Natural killer cell treated with Interleukin-12 subunit alpha and Interleukin-12 subunit beta and Interleukin-15 and Interleukin-18, amount 100 ng/mL, for 72 hours (primary cell): Measurements from ENCODE around the gene ARFIP1. TPM values are rescaled to one million over a fixed set of nuclear protein-coding genes. Genes with fewer than 3 reads are reported as not detected.
"Not testable (repeated sequence)": the region's sequence is repeated elsewhere in the genome, so short reads cannot be mapped to it uniquely, and the experiment has no call there.

ENCODE experiments used
- ATAC-seq, 2 donors: fragments of 150-1000 bp; cut with Tn5 transposase in 1 of 2; sonication (Bioruptor Pico), chemical (Tn5 transposase) in 1 of 2; 2 replicates each; pipeline ENCODE4 v1.10.0; 2021
- DNase-seq: peaks from one replicate; pipeline ENCODE4 v3.0.0; 2022; ENCODE audit warnings: low spot score
- H3K27ac Mint-ChIP-seq, 2 donors: 1 replicate in 1 of 2; 2 replicates in 1 of 2; pipeline ENCODE4 v1.8.0; 2022; ENCODE audit warnings: mixed read lengths in 2 of 2, mild to moderate bottlenecking in 1 of 2, moderate library complexity in 1 of 2
- H3K27me3 Mint-ChIP-seq, 2 donors: 1 replicate in 1 of 2; 2 replicates in 1 of 2; pipeline ENCODE4 v1.8.0; 2022; ENCODE audit warnings: mixed read lengths in 2 of 2
- H3K36me3 Mint-ChIP-seq: one replicate; pipeline ENCODE4 v1.8.0; 2022; ENCODE audit warnings: mixed read lengths
- H3K4me1 Mint-ChIP-seq, 2 donors: 1 replicate in 1 of 2; 2 replicates in 1 of 2; pipeline ENCODE4 v1.8.0; 2022; ENCODE audit warnings: low read depth in 2 of 2, mixed read lengths in 2 of 2, mild to moderate bottlenecking in 1 of 2
- H3K4me3 Mint-ChIP-seq: one replicate; pipeline ENCODE4 v1.8.0; 2022; ENCODE audit warnings: mixed read lengths
- H3K9me3 Mint-ChIP-seq: 2 replicates; pipeline ENCODE4 v1.8.0; 2022; ENCODE audit warnings: mixed read lengths
- total RNA-seq, 2 donors: library from RNA; stranded (reverse); gene quantifications; one replicate each; pipeline ENCODE4 v1.2.3, GENCODE V29; 2022

ARFIP1 gene
- total RNA-seq, 2 donors from 2014 or later: 17.8 to 21.0 TPM

DNA sequence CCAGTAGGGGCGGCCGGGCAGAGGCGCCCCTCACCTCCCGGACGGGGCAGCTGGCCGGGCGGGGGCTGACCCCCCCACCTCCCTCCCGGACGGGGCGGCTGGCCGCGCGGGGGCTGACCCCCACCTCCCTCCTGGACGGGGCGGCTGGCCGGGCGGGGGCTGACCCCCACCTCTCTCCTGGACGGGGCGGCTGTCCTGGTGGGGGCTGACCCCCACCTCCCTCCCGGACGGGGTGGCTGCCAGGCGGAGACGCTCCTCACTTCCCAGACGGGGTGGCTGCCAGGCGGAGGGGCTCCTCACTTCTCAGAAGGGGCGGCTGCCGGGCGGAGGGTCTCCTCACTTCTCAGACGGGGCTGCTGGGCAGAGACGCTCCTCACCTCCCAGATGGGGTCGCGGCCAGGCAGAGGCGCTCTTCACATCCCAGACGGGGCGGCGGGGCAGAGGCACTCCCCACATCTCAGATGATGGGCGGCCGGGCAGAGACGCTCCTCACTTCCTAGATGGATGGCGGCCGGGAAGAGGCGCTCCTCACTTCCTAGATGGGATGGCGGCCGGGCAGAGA, 86.8 kb downstream of the ARFIP1 start:
- H3K4me1 Mint-ChIP-seq, H3K27ac Mint-ChIP-seq, H3K36me3 Mint-ChIP-seq, ATAC-seq, H3K4me3 Mint-ChIP-seq, H3K9me3 Mint-ChIP-seq, H3K27me3 Mint-ChIP-seq, DNase-seq: not testable (repeated sequence)

DNA sequence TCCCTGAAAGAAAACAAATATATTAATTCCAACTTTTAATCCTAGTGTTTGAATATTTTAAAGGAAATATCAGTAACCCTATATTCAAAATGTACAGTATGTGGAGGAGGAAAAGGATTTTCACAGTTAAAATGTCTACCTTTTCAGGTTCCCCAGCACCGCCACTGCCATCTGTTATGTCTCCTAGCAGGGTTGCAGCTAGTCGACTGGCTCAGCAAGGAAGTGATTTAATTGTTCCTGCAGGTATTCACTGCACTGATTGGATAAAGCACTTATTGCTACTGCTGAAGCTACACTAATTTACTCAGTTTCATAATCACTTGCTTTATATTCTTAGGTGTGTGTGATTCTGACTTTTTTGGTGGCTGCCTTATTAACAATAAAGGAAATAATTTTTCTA, 90.9 kb downstream of the ARFIP1 start:
- H3K27ac Mint-ChIP-seq: no peak overlapping the region

DNA sequence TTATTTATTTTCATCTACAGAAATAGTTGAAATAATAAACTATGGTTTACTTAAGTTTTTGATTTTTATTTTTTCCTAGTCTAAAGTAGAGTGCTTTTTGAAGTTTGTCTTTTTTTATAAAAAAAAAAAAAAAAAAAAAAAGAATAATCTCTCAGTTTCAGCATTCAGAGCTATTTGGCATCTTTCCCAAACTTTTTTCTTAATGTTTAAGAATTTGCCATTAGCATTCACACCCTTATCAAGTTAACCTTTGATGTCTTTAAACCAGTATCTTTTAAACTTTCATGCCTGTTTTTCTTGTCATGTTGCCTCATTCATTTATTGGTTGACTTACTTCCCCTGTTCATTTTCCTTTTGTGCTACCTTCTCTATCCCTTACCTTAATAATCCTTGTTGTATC, 95.5 kb downstream of the ARFIP1 start:
- peaks cover 0 to 3% of the 10 kb centered on the region in 2 donors for H3K4me1 Mint-ChIP-seq
- no peaks in the 10 kb centered on the region for H3K9me3 Mint-ChIP-seq
- no peaks in the 10 kb centered on the region for H3K27me3 Mint-ChIP-seq
- H3K4me3 Mint-ChIP-seq: no peak overlapping the region
- H3K36me3 Mint-ChIP-seq: peaks cover 27% of the 10 kb centered on the region
- DNase-seq: no peak
- H3K27ac Mint-ChIP-seq: no peak overlapping the region
- no peak for ATAC-seq

More for the DNA sequence above, 90.9 kb downstream of the ARFIP1 start:
- ATAC-seq (no peak), DNase-seq (no peak)
- Mint-ChIP-seq H3K9me3 (no peaks in the 10 kb centered on the region), H3K27me3 (no peaks in the 10 kb centered on the region), H3K4me3 (no peak overlapping the region), H3K36me3 (peaks cover 12% of the 10 kb centered on the region), H3K4me1 (no peaks in the 10 kb centered on the region)

DNA sequence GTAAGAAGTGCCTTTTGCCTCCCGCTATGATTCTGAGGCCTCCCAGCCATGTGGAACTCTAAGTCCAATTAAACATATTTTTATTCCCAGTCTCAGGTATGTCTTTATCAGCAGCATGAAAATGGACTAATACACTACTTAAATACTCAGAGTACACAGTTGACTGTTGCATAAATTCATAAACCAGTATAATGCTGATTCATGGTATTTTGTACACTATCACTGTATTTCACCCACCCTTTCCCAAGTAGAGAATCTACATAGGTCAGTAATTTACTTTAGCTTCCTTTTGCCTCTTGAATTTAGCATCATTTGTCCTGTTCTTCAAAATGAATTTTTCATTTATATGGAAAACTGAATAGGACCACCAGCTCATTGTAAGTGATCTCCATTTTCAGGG, 98.1 kb downstream of the ARFIP1 start:
- Mint-ChIP-seq H3K36me3 (peaks cover 27% of the 10 kb centered on the region), H3K27ac (no peak overlapping the region), H3K9me3 (no peaks in the 10 kb centered on the region), H3K4me3 (no peak overlapping the region), H3K4me1 (peaks cover 0 to 3% of the 10 kb centered on the region in 2 donors), H3K27me3 (no peaks in the 10 kb centered on the region)
- no peak for DNase-seq
- ATAC-seq: no peak

DNA sequence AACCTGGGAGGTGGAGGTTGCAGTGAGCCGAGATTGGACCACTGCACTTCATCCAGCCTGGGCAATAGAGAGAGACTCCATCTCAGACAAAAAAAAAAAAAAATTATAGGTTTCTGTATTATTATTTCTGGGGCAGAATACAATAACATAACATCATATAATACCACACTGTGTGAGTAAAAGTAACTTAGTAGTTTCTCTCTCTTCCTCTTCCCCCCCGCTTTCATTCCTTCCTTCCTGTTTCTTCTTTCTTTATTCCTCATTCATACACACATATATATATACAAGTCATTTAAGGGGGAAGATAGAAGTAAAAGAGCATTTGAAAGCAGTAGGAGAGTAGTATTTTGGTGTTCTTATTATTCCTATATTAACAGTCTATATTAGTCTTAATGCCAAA, 100.5 kb downstream of the ARFIP1 start:
- Mint-ChIP-seq H3K4me1 (peaks cover 0 to 3% of the 10 kb centered on the region in 2 donors), H3K4me3 (no peak overlapping the region), H3K9me3 (no peaks in the 10 kb centered on the region), H3K36me3 (peaks cover 19% of the 10 kb centered on the region), H3K27me3 (no peaks in the 10 kb centered on the region), H3K27ac (no peak overlapping the region)
- DNase-seq (no peak), ATAC-seq (no peak)

DNA sequence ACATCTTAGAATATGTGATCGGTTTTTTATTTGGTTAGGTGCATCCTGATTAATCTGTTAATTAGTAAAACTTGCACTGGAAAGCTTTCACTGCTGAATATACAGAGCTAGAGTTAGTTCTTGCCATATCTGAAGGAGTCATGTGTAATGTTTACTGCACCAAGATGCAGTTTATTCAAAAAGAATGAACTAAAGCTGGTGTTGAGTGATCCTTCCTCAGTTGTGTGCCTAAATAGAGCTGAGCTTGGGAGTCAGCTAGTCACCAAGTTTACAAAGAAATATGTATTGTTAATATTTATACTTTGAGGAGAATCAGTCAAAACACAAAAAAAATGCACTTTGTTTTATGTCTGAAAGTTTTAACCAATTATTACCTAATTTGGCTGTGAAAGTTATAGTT, 102.2 kb downstream of the ARFIP1 start:
- H3K27ac Mint-ChIP-seq: no peak overlapping the region
- no peak for DNase-seq
- H3K4me3 Mint-ChIP-seq: no peak overlapping the region
- H3K27me3 Mint-ChIP-seq: no peaks in the 10 kb centered on the region
- ATAC-seq: no peak
- H3K9me3 Mint-ChIP-seq: no peaks in the 10 kb centered on the region
- H3K4me1 Mint-ChIP-seq: peaks cover 0 to 3% of the 10 kb centered on the region in 2 donors
- H3K36me3 Mint-ChIP-seq: peaks cover 15% of the 10 kb centered on the region

DNA sequence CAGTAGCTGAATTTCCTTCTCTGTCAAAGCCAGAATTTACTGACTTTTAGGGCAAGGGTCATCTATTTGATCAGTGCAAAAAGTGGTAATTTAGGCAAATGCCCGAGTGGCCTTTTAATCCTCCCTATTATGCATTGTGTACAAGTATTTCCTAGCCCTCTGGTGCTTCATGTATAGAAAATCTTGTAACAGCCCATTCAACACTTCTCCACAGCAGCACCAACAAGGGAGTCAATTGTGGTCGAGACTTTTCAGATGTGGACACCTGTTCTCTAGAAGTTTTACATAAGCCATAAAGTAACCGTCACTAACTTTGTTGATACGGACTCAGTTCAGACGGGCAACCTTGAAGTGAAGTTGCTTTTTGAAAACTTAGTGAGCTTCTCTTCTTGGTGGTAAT, 105.4 kb downstream of the ARFIP1 start:
- Mint-ChIP-seq H3K9me3 (no peaks in the 10 kb centered on the region), H3K36me3 (peaks cover 9% of the 10 kb centered on the region)

DNA sequence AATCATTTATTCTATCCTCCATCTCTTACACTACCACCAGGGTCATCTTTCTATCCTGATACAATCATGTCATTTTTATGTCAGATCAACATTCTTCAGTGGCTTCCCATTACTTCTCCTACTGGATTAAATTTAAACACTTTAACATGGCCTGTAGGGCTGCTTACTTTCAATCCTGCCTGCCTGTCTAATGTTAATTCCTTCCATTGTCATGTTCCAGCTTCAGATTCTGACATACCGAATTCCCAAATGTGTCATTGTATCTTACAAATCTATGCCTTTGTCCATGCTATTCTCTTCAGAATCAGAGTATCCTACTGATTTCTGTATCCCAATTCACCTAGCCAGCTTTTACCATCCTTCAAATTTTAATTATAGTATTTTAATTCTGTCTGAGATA, 106.4 kb downstream of the ARFIP1 start:
- peaks cover 14% of the 10 kb centered on the region for H3K36me3 Mint-ChIP-seq
- H3K4me3 Mint-ChIP-seq: no peak overlapping the region
- no peaks in the 10 kb centered on the region for H3K27me3 Mint-ChIP-seq
- no peaks in the 10 kb centered on the region for H3K4me1 Mint-ChIP-seq
- no peak for ATAC-seq
- H3K9me3 Mint-ChIP-seq: no peaks in the 10 kb centered on the region
- DNase-seq: no peak
- H3K27ac Mint-ChIP-seq: no peak overlapping the region

More for the DNA sequence above, 105.4 kb downstream of the ARFIP1 start:
- no peak overlapping the region for H3K27ac Mint-ChIP-seq
- no peaks in the 10 kb centered on the region for H3K27me3 Mint-ChIP-seq
- H3K4me1 Mint-ChIP-seq: no peaks in the 10 kb centered on the region
- DNase-seq (no peak), ATAC-seq (no peak)
- no peak overlapping the region for H3K4me3 Mint-ChIP-seq

DNA sequence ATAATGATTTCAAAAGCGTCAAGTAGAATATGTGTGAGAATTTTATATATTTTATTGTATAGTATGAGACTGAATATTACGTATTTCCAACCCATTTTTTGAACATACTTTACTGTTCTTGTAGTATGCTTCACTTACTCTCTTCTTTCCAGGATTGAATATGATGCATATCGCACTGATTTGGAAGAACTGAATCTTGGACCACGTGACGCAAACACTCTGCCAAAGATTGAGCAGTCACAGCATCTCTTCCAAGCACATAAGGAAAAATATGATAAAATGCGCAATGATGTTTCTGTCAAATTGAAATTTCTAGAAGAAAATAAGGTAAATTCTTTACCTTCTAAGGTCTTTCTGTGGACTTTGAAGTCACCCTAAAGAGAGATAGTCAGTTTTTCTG, 108.2 kb downstream of the ARFIP1 start:
- Mint-ChIP-seq H3K4me1 (peaks cover 5% of the 10 kb centered on the region in 2 donors), H3K27me3 (no peaks in the 10 kb centered on the region), H3K4me3 (no peak overlapping the region), H3K9me3 (no peaks in the 10 kb centered on the region), H3K36me3 (peaks cover 19% of the 10 kb centered on the region), H3K27ac (no peak overlapping the region)
- DNase-seq (no peak), ATAC-seq (no peak)

DNA sequence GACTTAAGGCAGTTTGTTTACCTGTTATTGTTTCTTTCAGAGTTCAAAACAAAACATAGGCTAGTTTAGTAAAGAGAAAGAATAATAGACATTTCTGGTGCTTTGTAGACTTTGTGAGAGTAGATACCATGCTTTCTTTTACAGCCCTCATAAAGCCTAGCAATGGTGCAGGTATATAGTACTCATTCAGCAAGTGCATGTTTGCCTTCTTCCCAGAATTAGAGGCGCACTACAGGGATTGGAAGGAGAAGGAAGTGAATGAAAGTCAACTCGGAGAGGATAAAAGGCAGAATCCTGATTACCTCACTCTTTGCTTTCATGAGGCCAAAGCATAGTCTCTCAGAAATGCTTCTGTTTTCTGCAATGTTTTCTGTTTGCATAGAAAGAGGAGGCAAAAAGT, 113.2 kb downstream of the ARFIP1 start:
- Mint-ChIP-seq H3K27me3 (no peaks in the 10 kb centered on the region), H3K4me3 (no peak overlapping the region), H3K4me1 (peaks cover 5 to 15% of the 10 kb centered on the region in 2 donors), H3K36me3 (peaks cover 11% of the 10 kb centered on the region), H3K27ac (peak overlapping the region in 1 of 2 donors; percentile 21), H3K9me3 (no peaks in the 10 kb centered on the region)
- ATAC-seq (no peak), DNase-seq (no peak)

DNA sequence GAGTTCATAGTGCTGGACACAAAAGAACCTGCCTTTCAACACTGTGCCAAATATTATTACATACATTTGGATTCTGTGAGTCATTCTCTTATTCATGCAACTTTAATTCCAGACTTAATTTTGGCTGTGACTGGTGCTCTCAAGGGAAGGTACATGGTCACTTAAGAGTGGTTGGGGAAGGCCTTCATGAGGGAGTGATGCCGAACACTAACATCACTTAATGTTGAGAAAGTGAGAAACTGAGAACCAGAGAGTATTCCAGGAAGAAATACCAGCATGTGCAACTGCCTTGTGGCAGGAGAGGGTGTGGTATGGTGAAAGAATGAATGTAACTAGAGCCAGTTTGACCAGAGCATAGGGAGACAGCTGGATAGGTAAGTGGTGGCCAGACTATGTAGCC, 114.9 kb downstream of the ARFIP1 start:
- DNase-seq (no peak), ATAC-seq (no peak)
- no peak overlapping the region for H3K4me3 Mint-ChIP-seq
- H3K36me3 Mint-ChIP-seq: peaks cover 11% of the 10 kb centered on the region
- no peaks in the 10 kb centered on the region for H3K9me3 Mint-ChIP-seq
- no peak overlapping the region for H3K27ac Mint-ChIP-seq
- H3K27me3 Mint-ChIP-seq: no peaks in the 10 kb centered on the region
- H3K4me1 Mint-ChIP-seq: peaks cover 5 to 15% of the 10 kb centered on the region in 2 donors

DNA sequence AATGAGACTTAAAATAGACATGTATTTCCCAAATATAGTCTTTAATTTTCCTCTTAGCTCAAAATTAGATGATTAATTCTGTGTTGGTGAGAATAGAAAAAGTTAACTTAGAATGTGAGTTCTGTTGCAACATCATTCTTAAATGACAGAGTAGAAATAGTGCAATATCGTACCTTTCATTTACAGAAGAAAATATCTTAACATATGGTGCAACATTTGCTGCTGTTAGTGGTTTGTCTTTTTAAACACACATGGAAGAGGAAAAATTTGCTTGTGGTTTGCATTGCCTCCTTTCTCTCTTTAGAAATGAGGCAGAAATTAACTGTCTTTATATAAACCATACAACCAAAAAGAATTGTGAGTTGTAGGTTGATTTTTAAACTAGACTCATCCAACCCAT, 117.1 kb downstream of the ARFIP1 start:
- DNase-seq: no peak
- H3K36me3 Mint-ChIP-seq: peaks cover 5% of the 10 kb centered on the region
- no peak overlapping the region for H3K4me3 Mint-ChIP-seq
- ATAC-seq: no peak
- peaks cover 4 to 15% of the 10 kb centered on the region in 2 donors for H3K4me1 Mint-ChIP-seq
- H3K27me3 Mint-ChIP-seq: no peaks in the 10 kb centered on the region
- no peaks in the 10 kb centered on the region for H3K9me3 Mint-ChIP-seq
- no peak overlapping the region for H3K27ac Mint-ChIP-seq

DNA sequence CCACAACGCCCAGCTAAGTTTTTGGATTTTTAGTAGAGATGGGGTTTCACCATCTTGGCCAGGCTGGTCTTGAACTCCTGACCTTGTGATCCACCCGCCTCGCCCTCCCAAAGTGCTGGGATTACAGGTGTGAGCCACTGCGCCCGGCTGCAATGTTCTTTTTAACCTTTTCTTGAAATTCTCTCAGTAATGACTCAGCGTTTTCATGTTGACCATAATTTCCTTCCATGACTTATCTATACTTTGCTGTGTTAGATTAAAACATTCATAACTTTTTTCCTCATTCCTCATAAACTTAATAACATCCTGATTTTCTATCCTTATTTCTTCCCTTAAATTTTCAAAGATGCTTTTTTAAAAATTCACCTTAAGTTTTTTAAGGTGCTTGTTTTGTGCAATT, 118.4 kb downstream of the ARFIP1 start:
- H3K9me3 Mint-ChIP-seq, H3K27me3 Mint-ChIP-seq, ATAC-seq, H3K27ac Mint-ChIP-seq, H3K36me3 Mint-ChIP-seq, H3K4me3 Mint-ChIP-seq, DNase-seq: not testable (repeated sequence)
- H3K4me1 Mint-ChIP-seq: peaks cover 0 to 10% of the 10 kb centered on the region in 2 donors

DNA sequence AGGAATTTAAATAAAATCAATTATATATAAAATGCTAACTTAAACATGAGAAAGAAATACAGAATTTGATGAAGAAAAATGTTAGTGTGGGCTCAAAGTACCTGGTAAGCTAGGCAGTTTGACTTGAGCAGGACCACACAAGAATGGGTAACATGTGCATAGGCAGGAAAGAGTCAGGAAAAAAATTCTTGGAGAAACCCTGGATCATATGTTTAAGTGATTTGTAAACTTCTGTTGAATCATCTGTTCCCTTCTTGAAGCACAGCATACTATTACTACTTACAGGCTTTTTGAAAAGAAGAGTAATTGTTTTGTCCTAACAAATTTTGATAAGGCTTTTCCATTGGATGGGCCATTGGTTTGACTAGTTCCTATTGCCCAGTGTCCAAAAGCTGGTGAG, 118.9 kb downstream of the ARFIP1 start:
- Mint-ChIP-seq H3K4me3 (no peak overlapping the region), H3K27me3 (no peaks in the 10 kb centered on the region), H3K36me3 (no peaks in the 10 kb centered on the region), H3K9me3 (no peaks in the 10 kb centered on the region), H3K4me1 (peaks cover 0 to 10% of the 10 kb centered on the region in 2 donors), H3K27ac (no peak overlapping the region)
- DNase-seq (no peak), ATAC-seq (no peak)

DNA sequence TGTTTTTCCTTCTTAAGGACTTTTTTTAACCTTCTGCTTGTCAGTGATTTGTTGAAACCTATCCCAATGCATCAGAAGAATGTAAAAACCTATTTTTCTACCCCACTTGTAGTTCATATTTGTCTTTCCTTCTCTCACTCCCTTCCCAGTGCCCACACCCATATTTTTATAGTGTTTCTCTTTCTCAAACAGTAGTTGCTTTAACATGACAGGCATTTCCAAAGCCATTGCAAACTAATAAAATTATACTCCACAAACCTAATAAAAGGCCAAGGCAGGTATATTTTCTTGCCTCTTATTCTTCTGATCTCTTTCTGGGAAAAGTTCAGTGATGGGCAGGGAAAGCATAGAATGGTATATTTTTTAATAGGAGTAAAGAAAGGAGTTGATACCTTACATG, 120.6 kb downstream of the ARFIP1 start:
- DNase-seq (no peak), ATAC-seq (no peak)
- Mint-ChIP-seq H3K27ac (no peak overlapping the region), H3K4me3 (no peak overlapping the region), H3K4me1 (peaks cover 0 to 10% of the 10 kb centered on the region in 2 donors), H3K9me3 (no peaks in the 10 kb centered on the region), H3K36me3 (peaks cover 4% of the 10 kb centered on the region), H3K27me3 (no peaks in the 10 kb centered on the region)
